Liver (tissue), 3 donors: ENCODE results near the gene ZNF189.

ENCODE experiments used
- CTCF ChIP-seq: fragments of 150-350 bp; IDR thresholded peaks from 2 replicates; pipeline ENCODE4 v1.5.1; 2017; ENCODE audit warnings: improper control_type of control experiment, low read depth, low read length; ENCODE audit not compliant: missing input control
- FOXA1 ChIP-seq: IDR thresholded peaks from 2 replicates; pipeline ENCODE4 v1.6.1; 2016; ENCODE audit warnings: antibody characterized with exemption
- RAD21 ChIP-seq, 2 donors: IDR thresholded peaks; 2 replicates each; pipeline ENCODE4 v1.6.1; 2016; ENCODE audit warnings: antibody characterized with exemption in 2 of 2, mild to moderate bottlenecking in 2 of 2
- donor health status: healthy.
- donor health status: healthy.

- TF ChIP-seq CTCF (peak; percentile 68), FOXA1 (no peak), RAD21 (IDR thresholded peaks at IDR 0.05) (peak; percentile 79 to 84)
Measured at GRCh38 chr9:101387871-101388506, 10.7 kb upstream of the ZNF189 start.
